ENCODE data around the gene COQ5.

- TF ChIP-seq POLR2AphosphoS5 (IDR thresholded peaks at IDR 0.05) (no peak), CTCF (IDR thresholded peaks at IDR 0.05; ENCODE audit: poor library complexity, severe bottlenecking) (no peak), EZH2 (IDR thresholded peaks at IDR 0.05; ENCODE audit: borderline replicate concordance, insufficient read depth, low read length, poor library complexity, severe bottlenecking) (no peak), RAD21 (conservative IDR thresholded peaks at IDR 0.05) (no peak), REST (IDR thresholded peaks at IDR 0.05; ENCODE audit: borderline replicate concordance) (no peak)
These were observed 58.7 kb downstream of the COQ5 start for GRCh38 chr12:120470150-120470784.

Measured in neural cell (in vitro differentiated cells).